ENCODE results near the gene LIN7A.

LIN7A gene

GRCh38 chr12:80763874-80764273 lies 173.9 kb downstream of the LIN7A start:
- Histone ChIP-seq H2BK12ac (ENCODE audit: low read length) (no peak overlapping the region), H3K36me3 (ENCODE audit: control insufficient read depth in 1 of 2, insufficient read depth in 2 of 2, low read length in 2 of 2) (no peaks in the 10 kb centered on the region), H4K91ac (ENCODE audit: low read depth, low read length) (no peak overlapping the region), H3K4me1 (ENCODE audit: control insufficient read depth in 1 of 2, insufficient read depth in 2 of 2, low read length in 2 of 2) (no peaks in the 10 kb centered on the region), H2AFZ (ENCODE audit: insufficient read depth, low read length, poor library complexity) (no peak overlapping the region), H2BK120ac (ENCODE audit: insufficient read depth, low read length, poor library complexity) (no peak overlapping the region), H3K9me3 (ENCODE audit: insufficient read depth, low read depth, low read length) (no peaks in the 10 kb centered on the region), H2AK5ac (ENCODE audit: low read length) (no peak overlapping the region), H3K4ac (ENCODE audit: low read depth, low read length) (no peak overlapping the region), H3K4me2 (ENCODE audit: low read length) (no peak overlapping the region), H4K8ac (ENCODE audit: low read depth, low read length) (no peak overlapping the region), H3K79me1 (ENCODE audit: low read length) (no peaks in the 10 kb centered on the region), H3K4me3 (ENCODE audit: low read depth, low read length) (no peak overlapping the region), H4K12ac (ENCODE audit: low read depth, low read length) (no peak overlapping the region), H3K9ac (ENCODE audit: low read length) (no peak overlapping the region), H3K27me3 (ENCODE audit: insufficient read depth, low read length) (no peaks in the 10 kb centered on the region), H3K79me2 (ENCODE audit: control insufficient read depth, insufficient read depth, low read length, poor library complexity) (no peaks in the 10 kb centered on the region), H3K14ac (ENCODE audit: low read length) (no peak overlapping the region), H2BK5ac (ENCODE audit: low read depth, low read length, poor library complexity) (no peak overlapping the region), H3K18ac (ENCODE audit: low read length) (no peak overlapping the region), H3K23ac (ENCODE audit: low read length) (no peak overlapping the region), H3K27ac (ENCODE audit: low read depth, low read length) (no peak overlapping the region)
- WGBS (ENCODE audit: extremely low coverage, insufficient coverage, insufficient read length): no CpG with 5 or more reads among the region's 4 CpGs
- DNase-seq: peak; percentile 4 to 73

DNA sequence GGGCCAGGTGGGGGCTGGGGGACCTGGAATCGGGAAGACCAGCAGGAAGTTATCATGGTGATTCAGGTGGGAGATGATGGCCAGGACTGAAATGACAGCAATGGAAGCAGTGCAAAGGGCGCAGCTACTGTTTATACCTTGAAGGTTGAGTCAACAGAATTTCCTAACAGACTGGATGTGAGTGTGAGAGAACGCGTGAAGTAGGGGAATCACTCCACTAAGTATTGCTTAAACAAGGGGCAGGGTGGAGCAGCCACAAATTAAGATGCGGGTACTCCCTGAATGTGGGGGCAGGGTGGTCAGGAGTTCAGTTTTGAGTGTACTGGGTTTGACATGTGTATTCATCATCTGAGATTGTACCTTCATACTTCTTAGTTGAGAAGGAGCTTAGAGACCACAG lies 175.9 kb downstream of the LIN7A start:
- H3K23ac ChIP-seq (ENCODE audit: low read length): no peak overlapping the region
- H2BK12ac ChIP-seq (ENCODE audit: low read length): no peak overlapping the region
- H3K27me3 ChIP-seq (ENCODE audit: insufficient read depth, low read length): no peaks in the 10 kb centered on the region
- no peak overlapping the region for H3K27ac ChIP-seq (ENCODE audit: low read depth, low read length)
- no peak overlapping the region for H3K4me2 ChIP-seq (ENCODE audit: low read length)
- H4K8ac ChIP-seq (ENCODE audit: low read depth, low read length): no peak overlapping the region
- H2BK120ac ChIP-seq (ENCODE audit: insufficient read depth, low read length, poor library complexity): no peak overlapping the region
- no peaks in the 10 kb centered on the region for H3K79me2 ChIP-seq (ENCODE audit: control insufficient read depth, insufficient read depth, low read length, poor library complexity)
- no peaks in the 10 kb centered on the region for H3K4me1 ChIP-seq (ENCODE audit: control insufficient read depth in 1 of 2, insufficient read depth in 2 of 2, low read length in 2 of 2)
- H4K12ac ChIP-seq (ENCODE audit: low read depth, low read length): no peak overlapping the region
- no peak overlapping the region for H3K9ac ChIP-seq (ENCODE audit: low read length)
- no peak for DNase-seq
- WGBS (ENCODE audit: extremely low coverage, insufficient coverage, insufficient read length): no CpG with 5 or more reads among the region's 5 CpGs
- no peak overlapping the region for H3K4me3 ChIP-seq (ENCODE audit: low read depth, low read length)
- H3K18ac ChIP-seq (ENCODE audit: low read length): no peak overlapping the region
- H2AK5ac ChIP-seq (ENCODE audit: low read length): no peak overlapping the region
- no peaks in the 10 kb centered on the region for H3K36me3 ChIP-seq (ENCODE audit: control insufficient read depth in 1 of 2, insufficient read depth in 2 of 2, low read length in 2 of 2)
- H3K4ac ChIP-seq (ENCODE audit: low read depth, low read length): no peak overlapping the region
- H2AFZ ChIP-seq (ENCODE audit: insufficient read depth, low read length, poor library complexity): no peak overlapping the region
- no peak overlapping the region for H3K14ac ChIP-seq (ENCODE audit: low read length)
- no peaks in the 10 kb centered on the region for H3K79me1 ChIP-seq (ENCODE audit: low read length)
- H2BK5ac ChIP-seq (ENCODE audit: low read depth, low read length, poor library complexity): no peak overlapping the region
- H4K91ac ChIP-seq (ENCODE audit: low read depth, low read length): no peak overlapping the region
- H3K9me3 ChIP-seq (ENCODE audit: insufficient read depth, low read depth, low read length): no peaks in the 10 kb centered on the region

DNA sequence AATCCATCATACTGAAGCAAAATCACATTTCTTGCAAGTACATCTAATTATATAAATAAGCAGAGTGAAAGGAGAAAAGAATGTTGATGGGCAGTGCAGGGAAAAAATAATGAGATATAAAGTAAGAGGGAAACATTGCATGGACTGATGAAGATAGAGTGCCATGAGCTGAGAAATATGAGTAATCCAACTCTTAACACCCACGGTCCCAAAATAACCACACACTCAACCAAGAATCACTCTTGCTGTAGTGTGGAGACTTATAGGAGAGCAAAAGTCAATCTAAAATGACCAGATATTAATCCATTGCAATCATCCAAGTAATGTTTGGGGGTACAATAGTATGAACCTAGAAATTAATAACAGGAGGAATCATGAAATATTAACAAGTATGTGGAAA lies 180.9 kb downstream of the LIN7A start:
- WGBS (ENCODE audit: extremely low coverage, insufficient coverage, insufficient read length): no CpG with 5 or more reads among the region's 1 CpG

GRCh38 chr12:80754274-80754673 lies 183.5 kb downstream of the LIN7A start:
- Histone ChIP-seq H3K27me3 (ENCODE audit: insufficient read depth, low read length) (no peaks in the 10 kb centered on the region), H3K14ac (ENCODE audit: low read length) (no peak overlapping the region), H3K36me3 (ENCODE audit: control insufficient read depth in 1 of 2, insufficient read depth in 2 of 2, low read length in 2 of 2) (no peaks in the 10 kb centered on the region), H4K12ac (ENCODE audit: low read depth, low read length) (no peak overlapping the region), H3K9ac (ENCODE audit: low read length) (no peak overlapping the region), H3K23ac (ENCODE audit: low read length) (no peak overlapping the region), H3K4me1 (ENCODE audit: control insufficient read depth in 1 of 2, insufficient read depth in 2 of 2, low read length in 2 of 2) (no peaks in the 10 kb centered on the region), H2BK12ac (ENCODE audit: low read length) (no peak overlapping the region), H3K18ac (ENCODE audit: low read length) (no peak overlapping the region), H3K4ac (ENCODE audit: low read depth, low read length) (no peak overlapping the region), H3K4me2 (ENCODE audit: low read length) (no peak overlapping the region), H2AFZ (ENCODE audit: insufficient read depth, low read length, poor library complexity) (no peak overlapping the region), H4K91ac (ENCODE audit: low read depth, low read length) (no peak overlapping the region), H3K79me1 (ENCODE audit: low read length) (no peaks in the 10 kb centered on the region), H2AK5ac (ENCODE audit: low read length) (no peak overlapping the region), H2BK120ac (ENCODE audit: insufficient read depth, low read length, poor library complexity) (no peak overlapping the region), H2BK5ac (ENCODE audit: low read depth, low read length, poor library complexity) (no peak overlapping the region), H3K27ac (ENCODE audit: low read depth, low read length) (no peak overlapping the region), H4K8ac (ENCODE audit: low read depth, low read length) (no peak overlapping the region), H3K9me3 (ENCODE audit: insufficient read depth, low read depth, low read length) (no peaks in the 10 kb centered on the region), H3K4me3 (ENCODE audit: low read depth, low read length) (no peak overlapping the region), H3K79me2 (ENCODE audit: control insufficient read depth, insufficient read depth, low read length, poor library complexity) (no peaks in the 10 kb centered on the region)
- no CpG with 5 or more reads among the region's 3 CpGs for WGBS (ENCODE audit: extremely low coverage, insufficient coverage, insufficient read length)
- no peak for DNase-seq

More for the DNA sequence above, 180.9 kb downstream of the LIN7A start:
- H3K4ac ChIP-seq (ENCODE audit: low read depth, low read length): no peak overlapping the region
- H3K79me2 ChIP-seq (ENCODE audit: control insufficient read depth, insufficient read depth, low read length, poor library complexity): no peaks in the 10 kb centered on the region
- H4K91ac ChIP-seq (ENCODE audit: low read depth, low read length): no peak overlapping the region
- no peaks in the 10 kb centered on the region for H3K36me3 ChIP-seq (ENCODE audit: control insufficient read depth in 1 of 2, insufficient read depth in 2 of 2, low read length in 2 of 2)
- no peak overlapping the region for H2AK5ac ChIP-seq (ENCODE audit: low read length)
- no peak overlapping the region for H2BK12ac ChIP-seq (ENCODE audit: low read length)
- no peaks in the 10 kb centered on the region for H3K79me1 ChIP-seq (ENCODE audit: low read length)
- no peaks in the 10 kb centered on the region for H3K27me3 ChIP-seq (ENCODE audit: insufficient read depth, low read length)
- H2BK120ac ChIP-seq (ENCODE audit: insufficient read depth, low read length, poor library complexity): no peak overlapping the region
- H3K9ac ChIP-seq (ENCODE audit: low read length): no peak overlapping the region
- no peak overlapping the region for H3K4me3 ChIP-seq (ENCODE audit: low read depth, low read length)
- H4K12ac ChIP-seq (ENCODE audit: low read depth, low read length): no peak overlapping the region
- H2BK5ac ChIP-seq (ENCODE audit: low read depth, low read length, poor library complexity): no peak overlapping the region
- H3K23ac ChIP-seq (ENCODE audit: low read length): no peak overlapping the region
- H3K27ac ChIP-seq (ENCODE audit: low read depth, low read length): no peak overlapping the region
- no peak overlapping the region for H3K4me2 ChIP-seq (ENCODE audit: low read length)
- no peaks in the 10 kb centered on the region for H3K9me3 ChIP-seq (ENCODE audit: insufficient read depth, low read depth, low read length)
- no peak overlapping the region for H4K8ac ChIP-seq (ENCODE audit: low read depth, low read length)
- no peak overlapping the region for H2AFZ ChIP-seq (ENCODE audit: insufficient read depth, low read length, poor library complexity)
- no peak overlapping the region for H3K14ac ChIP-seq (ENCODE audit: low read length)
- H3K18ac ChIP-seq (ENCODE audit: low read length): no peak overlapping the region
- no peaks in the 10 kb centered on the region for H3K4me1 ChIP-seq (ENCODE audit: control insufficient read depth in 1 of 2, insufficient read depth in 2 of 2, low read length in 2 of 2)
- no peak for DNase-seq
